ENCODE results near the gene WNT3. TPM values are rescaled to one million over a fixed set of nuclear protein-coding genes. Genes with fewer than 3 reads are reported as not detected.

Gene WNT3
- total RNA-seq, 1 experiment from 2014 or later, result 5.5 TPM

DNA sequence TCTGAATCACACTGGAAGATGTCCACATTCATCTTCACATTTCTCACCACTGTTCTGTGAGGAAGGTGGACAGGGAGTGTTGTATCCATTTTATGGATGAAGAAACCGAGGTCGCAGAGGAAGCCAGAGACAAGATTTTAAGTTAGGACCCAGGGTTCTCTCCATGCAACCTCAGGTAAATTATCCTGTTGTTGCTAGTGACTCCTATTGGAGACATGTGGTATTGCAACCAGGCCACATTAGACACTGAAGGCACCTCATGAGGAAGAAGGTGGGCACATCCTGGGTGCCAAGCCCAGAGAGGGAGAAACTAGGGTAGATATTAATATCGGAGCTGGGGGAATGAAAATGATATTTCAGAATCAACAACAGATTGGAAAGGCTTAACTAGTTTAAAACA is 24.3 kb upstream of the WNT3 start:
- DNase-seq (ENCODE audit: low read depth, low spot score) (peak; percentile 33), ATAC-seq (peak; percentile 51; the same call in 1 of the 2 replicates)
- ChIA-PET CTCF (no interaction called here), POLR2A (no interaction called here), RAD21 (ENCODE audit: low non-redundant PET in 1 of 2, low total read pairs in 2 of 2, uncharacterized antibody in 2 of 2, unreplicated experiment in 2 of 2) (no interaction called here)
- intact Hi-C loops (cut with micrococcal nuclease), result no loop called here
- Histone ChIP-seq H3K27me3 (ENCODE audit: insufficient read depth, low read length) (no peaks in the 10 kb centered on the region), H3K9me2 (ENCODE audit: insufficient read depth) (no peaks in the 10 kb centered on the region), H3K27ac (ENCODE audit: low read depth, low read length) (no peak overlapping the region), H3K36me3 (ENCODE audit: control insufficient read depth in 1 of 2, insufficient read depth in 2 of 2, low read length in 2 of 2) (no peaks in the 10 kb centered on the region), H3K9ac (ENCODE audit: low read length) (no peak overlapping the region), H3K79me2 (ENCODE audit: insufficient read depth, low read length) (no peaks in the 10 kb centered on the region), H3K4me2 (ENCODE audit: low read length) (no peak overlapping the region), H3K4me3 (replicated peaks in 1 of 2; ENCODE audit: low read depth in 1 of 2, low read length in 2 of 2) (no peak overlapping the region), H2AFZ (ENCODE audit: low read depth, low read length, poor library complexity, severe bottlenecking) (no peak overlapping the region), H3K4me1 (ENCODE audit: control insufficient read depth in 1 of 2, insufficient read depth in 2 of 2, low read length in 2 of 2) (no peaks in the 10 kb centered on the region), H3K9me3 (ENCODE audit: control insufficient read depth in 1 of 2, insufficient read depth in 1 of 2, low read depth in 1 of 2, low read length in 2 of 2) (peaks cover 0 to 11% of the 10 kb centered on the region in 2 experiments; a peak in 1 of 4 replicates), H4K20me1 (ENCODE audit: insufficient read depth) (no peaks in the 10 kb centered on the region)
- BruUV-seq (replicated peaks), result no TSS peak
- TF ChIP-seq SIN3A (IDR thresholded peaks at IDR 0.05; ENCODE audit: low read depth) (no peak), RAD21 (IDR thresholded peaks at IDR 0.05; ENCODE audit: low read depth) (peak; percentile 10; the same call in 1 of the 2 replicates), FOSL1 (IDR thresholded peaks at IDR 0.05; ENCODE audit: low read depth) (no peak), EZH2phosphoT487 (IDR thresholded peaks at IDR 0.05; ENCODE audit: borderline replicate concordance) (no peak), CBX3 (IDR thresholded peaks at IDR 0.05; ENCODE audit: low read depth) (peak; percentile 92), EZH2 (IDR thresholded peaks at IDR 0.05) (no peak), YY1 (IDR thresholded peaks at IDR 0.05; ENCODE audit: extremely low read depth, insufficient replicate concordance, low read depth, low read length) (no peak), JUND (IDR thresholded peaks at IDR 0.05) (no peak), SP1 (IDR thresholded peaks at IDR 0.05; ENCODE audit: low read depth) (no peak), ZNF274 (IDR thresholded peaks at IDR 0.05; ENCODE audit: low read depth, low read length) (no peak), CEBPB (IDR thresholded peaks at IDR 0.05; ENCODE audit: low read depth) (no peak), ZFX (IDR thresholded peaks at IDR 0.05) (no peak), SRF (IDR thresholded peaks at IDR 0.05; ENCODE audit: low read depth) (no peak), POLR2AphosphoS5 (IDR thresholded peaks at IDR 0.05; ENCODE audit: low read depth, low read length) (no peak), EGR1 (IDR thresholded peaks at IDR 0.05; ENCODE audit: low read depth) (no peak), POLR2A (IDR thresholded peaks at IDR 0.05; ENCODE audit: borderline replicate concordance, extremely low read depth, insufficient read depth, insufficient read length) (no peak), ELF1 (IDR thresholded peaks at IDR 0.05; ENCODE audit: borderline replicate concordance, low read depth) (no peak), TCF7L2 (IDR thresholded peaks at IDR 0.05; ENCODE audit: borderline replicate concordance, extremely low read depth, insufficient read depth, insufficient read length) (no peak)
- TF ChIP-seq, protein P1, sequence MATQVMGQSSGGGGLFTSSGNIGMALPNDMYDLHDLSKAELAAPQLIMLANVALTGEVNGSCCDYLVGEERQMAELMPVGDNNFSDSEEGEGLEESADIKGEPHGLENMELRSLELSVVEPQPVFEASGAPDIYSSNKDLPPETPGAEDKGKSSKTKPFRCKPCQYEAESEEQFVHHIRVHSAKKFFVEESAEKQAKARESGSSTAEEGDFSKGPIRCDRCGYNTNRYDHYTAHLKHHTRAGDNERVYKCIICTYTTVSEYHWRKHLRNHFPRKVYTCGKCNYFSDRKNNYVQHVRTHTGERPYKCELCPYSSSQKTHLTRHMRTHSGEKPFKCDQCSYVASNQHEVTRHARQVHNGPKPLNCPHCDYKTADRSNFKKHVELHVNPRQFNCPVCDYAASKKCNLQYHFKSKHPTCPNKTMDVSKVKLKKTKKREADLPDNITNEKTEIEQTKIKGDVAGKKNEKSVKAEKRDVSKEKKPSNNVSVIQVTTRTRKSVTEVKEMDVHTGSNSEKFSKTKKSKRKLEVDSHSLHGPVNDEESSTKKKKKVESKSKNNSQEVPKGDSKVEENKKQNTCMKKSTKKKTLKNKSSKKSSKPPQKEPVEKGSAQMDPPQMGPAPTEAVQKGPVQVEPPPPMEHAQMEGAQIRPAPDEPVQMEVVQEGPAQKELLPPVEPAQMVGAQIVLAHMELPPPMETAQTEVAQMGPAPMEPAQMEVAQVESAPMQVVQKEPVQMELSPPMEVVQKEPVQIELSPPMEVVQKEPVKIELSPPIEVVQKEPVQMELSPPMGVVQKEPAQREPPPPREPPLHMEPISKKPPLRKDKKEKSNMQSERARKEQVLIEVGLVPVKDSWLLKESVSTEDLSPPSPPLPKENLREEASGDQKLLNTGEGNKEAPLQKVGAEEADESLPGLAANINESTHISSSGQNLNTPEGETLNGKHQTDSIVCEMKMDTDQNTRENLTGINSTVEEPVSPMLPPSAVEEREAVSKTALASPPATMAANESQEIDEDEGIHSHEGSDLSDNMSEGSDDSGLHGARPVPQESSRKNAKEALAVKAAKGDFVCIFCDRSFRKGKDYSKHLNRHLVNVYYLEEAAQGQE (IDR thresholded peaks at IDR 0.05; ENCODE audit: low read depth), result no peak
- TF ChIP-seq, protein P2, sequence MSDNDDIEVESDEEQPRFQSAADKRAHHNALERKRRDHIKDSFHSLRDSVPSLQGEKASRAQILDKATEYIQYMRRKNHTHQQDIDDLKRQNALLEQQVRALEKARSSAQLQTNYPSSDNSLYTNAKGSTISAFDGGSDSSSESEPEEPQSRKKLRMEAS (IDR thresholded peaks at IDR 0.05), result no peak
- TF ChIP-seq, protein P3, sequence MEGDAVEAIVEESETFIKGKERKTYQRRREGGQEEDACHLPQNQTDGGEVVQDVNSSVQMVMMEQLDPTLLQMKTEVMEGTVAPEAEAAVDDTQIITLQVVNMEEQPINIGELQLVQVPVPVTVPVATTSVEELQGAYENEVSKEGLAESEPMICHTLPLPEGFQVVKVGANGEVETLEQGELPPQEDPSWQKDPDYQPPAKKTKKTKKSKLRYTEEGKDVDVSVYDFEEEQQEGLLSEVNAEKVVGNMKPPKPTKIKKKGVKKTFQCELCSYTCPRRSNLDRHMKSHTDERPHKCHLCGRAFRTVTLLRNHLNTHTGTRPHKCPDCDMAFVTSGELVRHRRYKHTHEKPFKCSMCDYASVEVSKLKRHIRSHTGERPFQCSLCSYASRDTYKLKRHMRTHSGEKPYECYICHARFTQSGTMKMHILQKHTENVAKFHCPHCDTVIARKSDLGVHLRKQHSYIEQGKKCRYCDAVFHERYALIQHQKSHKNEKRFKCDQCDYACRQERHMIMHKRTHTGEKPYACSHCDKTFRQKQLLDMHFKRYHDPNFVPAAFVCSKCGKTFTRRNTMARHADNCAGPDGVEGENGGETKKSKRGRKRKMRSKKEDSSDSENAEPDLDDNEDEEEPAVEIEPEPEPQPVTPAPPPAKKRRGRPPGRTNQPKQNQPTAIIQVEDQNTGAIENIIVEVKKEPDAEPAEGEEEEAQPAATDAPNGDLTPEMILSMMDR (IDR thresholded peaks at IDR 0.05 in 2 of 3, conservative IDR thresholded peaks at IDR 0.05 in 1 of 3; ENCODE audit: borderline replicate concordance in 1 of 3, insufficient read depth in 1 of 3, low read depth in 2 of 3, low read length in 2 of 3), result peak; percentile 25 to 100 (median 92); a peak in 5 of 6 replicates
- TF ChIP-seq, protein P4, sequence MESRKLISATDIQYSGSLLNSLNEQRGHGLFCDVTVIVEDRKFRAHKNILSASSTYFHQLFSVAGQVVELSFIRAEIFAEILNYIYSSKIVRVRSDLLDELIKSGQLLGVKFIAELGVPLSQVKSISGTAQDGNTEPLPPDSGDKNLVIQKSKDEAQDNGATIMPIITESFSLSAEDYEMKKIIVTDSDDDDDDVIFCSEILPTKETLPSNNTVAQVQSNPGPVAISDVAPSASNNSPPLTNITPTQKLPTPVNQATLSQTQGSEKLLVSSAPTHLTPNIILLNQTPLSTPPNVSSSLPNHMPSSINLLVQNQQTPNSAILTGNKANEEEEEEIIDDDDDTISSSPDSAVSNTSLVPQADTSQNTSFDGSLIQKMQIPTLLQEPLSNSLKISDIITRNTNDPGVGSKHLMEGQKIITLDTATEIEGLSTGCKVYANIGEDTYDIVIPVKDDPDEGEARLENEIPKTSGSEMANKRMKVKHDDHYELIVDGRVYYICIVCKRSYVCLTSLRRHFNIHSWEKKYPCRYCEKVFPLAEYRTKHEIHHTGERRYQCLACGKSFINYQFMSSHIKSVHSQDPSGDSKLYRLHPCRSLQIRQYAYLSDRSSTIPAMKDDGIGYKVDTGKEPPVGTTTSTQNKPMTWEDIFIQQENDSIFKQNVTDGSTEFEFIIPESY (IDR thresholded peaks at IDR 0.05; ENCODE audit: extremely low read depth, insufficient replicate concordance, low read length), result no peak

Data from HCT116 (cell line).